NCI-H1436 treated with DMSO at 0.1 percent for 48 hours (cell line): Measurements from ENCODE around the gene DVL3.

ENCODE experiments used
- DNase-seq: peaks from one replicate; lab custom pipeline; 2025; lab: John Stamatoyannopoulos, UW

Gene DVL3

GRCh38 chr3:184176377-184177330 lies 21.5 kb downstream of the DVL3 start:
- DNase-seq, result no peak

GRCh38 chr3:184177331-184177731 lies 22.2 kb downstream of the DVL3 start:
- no peak for DNase-seq

DNA sequence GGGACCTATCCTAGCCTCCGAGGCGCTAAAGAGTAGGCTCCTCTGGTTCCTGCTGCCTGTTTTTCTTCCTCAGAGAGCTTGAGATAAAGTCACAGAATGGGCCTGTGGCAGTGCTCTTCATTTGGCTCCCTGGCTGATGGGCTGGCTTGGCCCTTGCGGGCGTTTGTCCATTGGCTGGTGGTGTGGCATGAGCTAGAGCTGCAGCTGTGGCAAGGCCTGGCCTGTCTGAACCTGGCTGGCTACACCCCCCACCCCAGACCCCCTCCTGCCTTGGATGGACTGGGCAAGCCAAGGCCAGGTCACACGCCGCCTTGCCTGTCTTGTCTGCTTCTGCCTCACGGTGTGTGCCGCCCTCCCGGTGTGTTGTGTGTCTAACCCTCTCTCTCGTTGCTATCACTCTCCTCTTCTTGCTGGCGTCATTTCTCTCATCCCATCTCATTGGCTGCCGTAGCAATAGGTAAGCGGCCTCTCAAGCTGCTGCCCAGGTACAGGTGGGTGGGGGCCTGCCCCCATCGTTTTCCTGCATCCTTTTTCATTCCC lies 22.7 kb downstream of the DVL3 start:
- DNase-seq, result no peak

- DNase-seq, result no peak
Observed at GRCh38 chr3:184178521-184179138, 23.5 kb downstream of the DVL3 start.

DNA sequence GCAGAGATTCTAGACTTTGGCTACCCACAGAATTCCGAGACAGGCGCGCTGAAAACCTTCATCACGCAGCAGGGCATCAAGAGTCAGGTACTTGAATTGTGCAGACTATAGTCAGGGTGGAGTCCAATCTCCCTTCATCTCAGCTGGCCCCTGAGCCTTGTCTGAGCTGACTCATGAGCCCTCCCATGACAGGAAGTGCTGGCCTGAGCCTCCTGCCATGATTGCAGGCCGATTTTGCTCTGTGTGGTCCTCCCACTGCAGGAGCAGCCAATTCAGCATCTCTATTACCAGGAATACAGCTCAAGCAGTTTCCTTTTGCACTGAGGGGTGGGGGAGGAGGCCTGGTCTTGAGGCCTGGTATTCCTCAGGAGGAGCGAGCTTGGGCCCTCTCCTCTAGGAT lies 25.0 kb downstream of the DVL3 start:
- DNase-seq, result no peak

- DNase-seq, result no peak
Observed at GRCh38 chr3:184181596-184181995, 26.4 kb downstream of the DVL3 start.

DNA sequence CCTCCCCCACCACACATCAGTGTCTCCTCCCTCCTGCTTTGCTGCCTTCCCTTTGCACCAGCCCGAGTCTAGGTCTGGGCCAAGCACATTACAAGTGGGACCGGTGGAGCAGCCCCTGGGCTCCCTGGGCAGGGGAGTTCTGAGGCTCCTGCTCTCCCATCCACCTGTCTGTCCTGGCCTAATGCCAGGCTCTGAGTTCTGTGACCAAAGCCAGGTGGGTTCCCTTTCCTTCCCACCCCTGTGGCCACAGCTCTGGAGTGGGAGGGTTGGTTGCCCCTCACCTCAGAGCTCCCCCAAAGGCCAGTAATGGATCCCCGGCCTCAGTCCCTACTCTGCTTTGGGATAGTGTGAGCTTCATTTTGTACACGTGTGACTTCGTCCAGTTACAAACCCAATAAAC lies 28.5 kb downstream of the DVL3 start:
- no peak for DNase-seq

- no peak for DNase-seq
Observed at GRCh38 chr3:184184546-184185230, 29.5 kb downstream of the DVL3 start.

- DNase-seq, result peak; percentile 97
Observed at GRCh38 chr3:184185461-184186183, 30.4 kb downstream of the DVL3 start.

DNA sequence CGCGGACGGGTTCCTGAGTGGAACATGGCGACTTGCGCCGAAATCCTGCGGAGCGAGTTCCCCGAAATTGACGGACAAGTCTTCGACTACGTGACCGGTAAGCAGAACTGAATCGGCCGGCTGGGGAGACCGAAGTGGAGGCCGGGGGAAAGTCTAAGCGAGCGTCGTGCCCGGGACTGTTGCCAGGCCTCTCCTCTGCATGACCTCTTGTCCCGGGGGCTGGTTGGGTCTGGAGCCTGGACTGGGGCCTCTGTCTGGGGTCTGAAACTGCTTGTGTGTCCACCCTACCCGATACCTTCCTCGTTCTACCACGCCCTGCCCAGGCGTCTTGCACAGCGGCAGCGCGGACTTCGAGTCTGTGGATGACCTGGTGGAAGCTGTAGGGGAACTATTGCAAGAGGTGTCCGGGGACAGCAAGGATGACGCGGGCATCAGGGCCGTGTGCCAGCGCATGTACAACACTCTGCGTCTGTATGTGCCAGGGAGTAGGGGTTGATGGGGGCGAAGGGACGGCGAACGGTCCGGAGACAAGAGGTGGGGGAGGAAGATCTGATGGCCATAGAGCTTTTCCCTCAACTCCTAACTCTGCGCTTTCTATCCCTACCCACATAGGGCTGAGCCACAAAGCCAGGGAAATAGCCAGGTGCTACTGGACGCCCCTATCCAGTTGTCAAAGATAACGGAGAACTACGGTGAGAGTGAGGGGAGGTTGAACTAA lies 31.2 kb downstream of the DVL3 start, which contains the start of gene ABCF3:
ABCF3 (plus strand) TSS at position 16 of the 718 bp plus-strand sequence; CDS start at position 25, 9 bp downstream.
- DNase-seq, result no peak

DNA sequence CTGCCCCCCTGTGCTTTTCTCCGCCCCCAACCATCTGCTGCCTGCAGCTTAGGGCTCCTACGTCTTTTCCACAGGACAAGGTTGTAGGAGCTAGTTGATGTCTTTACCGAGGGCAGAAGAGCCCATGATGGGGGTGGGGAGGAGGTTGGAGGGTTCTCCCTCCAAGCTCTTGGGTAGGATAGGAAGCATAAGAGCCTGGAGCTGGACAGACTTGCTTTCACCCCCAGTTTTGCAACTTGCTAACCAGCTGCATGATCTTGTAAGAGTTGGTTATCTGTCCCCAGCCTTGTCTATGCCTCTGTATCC lies 31.7 kb downstream of the DVL3 start:
- no peak for DNase-seq

DNA sequence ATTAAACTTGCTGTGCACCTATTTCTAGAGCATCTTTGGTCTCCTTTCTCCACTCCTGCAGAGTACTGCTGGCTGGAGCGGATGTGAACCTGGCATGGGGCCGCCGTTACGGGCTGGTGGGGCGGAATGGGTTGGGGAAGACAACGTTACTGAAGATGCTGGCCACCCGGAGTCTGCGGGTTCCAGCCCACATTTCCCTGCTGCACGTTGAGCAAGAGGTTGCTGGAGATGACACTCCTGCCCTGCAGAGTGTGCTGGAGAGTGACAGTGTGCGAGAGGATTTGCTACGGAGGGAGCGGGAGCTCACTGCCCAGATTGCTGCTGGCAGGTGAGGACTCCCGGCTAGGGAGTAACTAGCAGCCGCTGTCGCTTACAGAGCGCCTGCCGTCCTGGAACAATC lies 32.9 kb downstream of the DVL3 start:
- no peak for DNase-seq

DNA sequence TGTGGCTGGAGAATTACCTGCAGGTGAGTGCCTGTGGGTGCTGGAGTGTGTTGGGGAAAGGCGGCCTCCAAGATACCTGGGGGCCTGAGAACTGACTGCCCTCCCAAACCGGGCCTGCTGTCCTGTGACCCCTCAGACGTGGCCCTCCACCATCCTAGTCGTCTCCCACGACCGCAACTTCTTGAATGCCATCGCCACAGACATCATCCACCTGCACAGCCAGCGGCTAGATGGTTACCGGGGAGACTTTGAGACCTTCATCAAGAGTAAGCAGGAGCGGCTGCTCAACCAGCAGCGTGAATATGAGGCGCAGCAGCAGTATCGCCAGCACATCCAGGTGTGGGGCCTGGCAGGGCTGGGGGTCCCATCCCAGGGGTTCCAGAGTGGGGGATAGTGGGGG lies 34.2 kb downstream of the DVL3 start:
- no peak for DNase-seq

DNA sequence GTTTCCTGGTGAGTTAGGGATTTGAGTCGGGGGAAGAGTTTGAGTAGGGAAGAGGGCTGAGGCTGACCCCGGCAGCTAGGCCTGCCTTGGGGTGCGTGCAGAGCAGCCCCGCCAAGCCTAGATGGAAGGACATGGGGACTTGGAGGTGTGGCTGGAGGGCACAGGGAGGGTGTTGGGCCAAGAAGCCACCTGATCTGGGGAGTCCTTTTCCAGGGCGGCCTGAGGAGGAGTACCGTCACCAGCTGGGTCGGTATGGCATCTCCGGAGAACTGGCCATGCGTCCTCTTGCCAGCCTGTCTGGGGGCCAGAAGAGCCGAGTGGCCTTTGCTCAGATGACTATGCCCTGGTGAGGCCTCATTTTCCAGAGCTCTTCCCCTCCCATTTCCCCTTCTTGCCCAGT lies 37.7 kb downstream of the DVL3 start:
- DNase-seq, result no peak

- no peak for DNase-seq
Observed at GRCh38 chr3:184193991-184194539, 38.9 kb downstream of the DVL3 start.

- DNase-seq, result no peak
Observed at GRCh38 chr3:184196536-184196935, 41.4 kb downstream of the DVL3 start.

DNA sequence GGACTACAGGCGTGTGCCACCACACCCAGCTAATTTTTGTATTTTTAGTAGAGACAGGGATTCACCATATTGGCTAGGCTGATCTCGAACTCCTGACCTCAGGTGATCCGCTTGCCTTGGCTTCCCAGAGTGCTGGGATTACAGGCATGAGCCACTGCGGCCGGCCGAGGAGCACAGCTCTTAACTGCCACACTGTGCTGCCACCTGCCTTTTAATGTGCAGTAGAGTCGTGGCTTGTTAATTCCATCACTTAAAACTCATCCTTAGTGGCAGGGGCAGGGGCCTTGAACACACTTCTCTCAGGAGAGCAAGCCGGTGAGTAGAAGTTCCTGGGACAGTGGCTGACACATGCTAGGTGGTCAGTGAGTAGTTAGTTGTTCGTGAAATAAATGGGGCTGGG lies 43.3 kb downstream of the DVL3 start:
- DNase-seq, result no peak

DNA sequence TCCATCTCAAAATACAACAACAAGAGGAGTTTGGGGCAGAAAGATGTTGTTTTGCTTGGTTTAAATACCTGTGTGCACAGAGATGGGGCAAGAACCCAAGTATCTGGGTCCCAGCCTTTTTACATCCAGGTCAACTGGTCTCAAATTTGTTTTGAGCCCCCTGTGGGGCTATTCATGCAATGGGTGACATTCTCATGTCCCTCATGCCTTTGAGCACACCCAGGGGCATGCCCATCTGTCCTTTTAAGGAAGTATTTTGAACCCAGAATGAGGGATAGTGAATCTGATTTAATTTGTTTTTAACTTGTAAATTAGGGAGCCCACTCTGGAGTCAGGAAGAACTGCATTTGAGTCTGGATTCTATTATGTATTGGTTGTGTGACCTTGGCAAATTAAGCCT lies 45.6 kb downstream of the DVL3 start:
- no peak for DNase-seq

GRCh38 chr3:184203526-184203925 lies 48.3 kb downstream of the DVL3 start:
- no peak for DNase-seq

- DNase-seq, result no peak
Observed at GRCh38 chr3:184209146-184209923, 54.2 kb downstream of the DVL3 start.
